SK-N-SH (cell line): ENCODE measurements around the gene STH. TPM values are rescaled to one million over a fixed set of nuclear protein-coding genes. Genes with fewer than 3 reads are reported as not detected.

Experiments
- CTCF ChIA-PET: fragments of 300-600, 350-600 bp; formaldehyde crosslinking; extraction: SDS; loops from one replicate; lab custom pipeline; 2021; lab: Yijun Ruan, JAX
- POLR2A ChIA-PET: fragments of 350-600 bp; sonication (Branson Sonifier 250); formaldehyde crosslinking; extraction: SDS; loops from one replicate; lab custom pipeline; 2020; ENCODE audit warnings: antibody characterized with exemption, inconsistent platforms; lab: Yijun Ruan, JAX
- DNase-seq: peaks from one replicate; pipeline ENCODE4 v3.0.0; 2012
- H2AFZ ChIP-seq: fragments of 200-600 bp; sonication (generic); 2 replicates; pipeline ENCODE4 v1.8.1; 2016; ENCODE audit warnings: antibody characterized with exemption, mild to moderate bottlenecking, low read depth
- H3F3A ChIP-seq: fragments of 200-600 bp; sonication (generic); replicated peaks from 2 replicates; pipeline ENCODE3; 2016; ENCODE audit warnings: antibody characterized with exemption, mild to moderate bottlenecking; ENCODE audit not compliant: insufficient read depth
- H3K27ac ChIP-seq, 2 experiments: fragments of 200-500 bp in 1 of 2; fragments of 200-600 bp in 1 of 2; sonication (Bioruptor generic) in 1 of 2; sonication (generic), shearing (Covaris generic) in 1 of 2; 2 replicates each; pipeline versions ENCODE4 v1.5.1 to v1.6.1; 2014 to 2016; ENCODE audit warnings: low read depth in 2 of 2, inconsistent platforms in 1 of 2, low read length in 1 of 2, mild to moderate bottlenecking in 1 of 2, mixed read lengths in 1 of 2
- H3K27me3 ChIP-seq: fragments of 200-600 bp; sonication (generic), shearing (Covaris generic); 2 replicates; pipeline ENCODE4 v1.6.1; 2016; ENCODE audit warnings: mixed run types; ENCODE audit not compliant: insufficient read depth
- H3K36me3 ChIP-seq, 2 experiments: fragments of 200-500 bp in 1 of 2; fragments of 200-600 bp in 1 of 2; sonication (Bioruptor generic) in 1 of 2; sonication (generic) in 1 of 2; replicated peaks in 1 of 2; 2 replicates each; pipeline versions ENCODE3 to v1.5.1; 2014 to 2016; ENCODE audit warnings: low read length in 1 of 2, mild to moderate bottlenecking in 1 of 2; ENCODE audit not compliant: insufficient read depth in 2 of 2, control insufficient read depth in 1 of 2
- H3K4me1 ChIP-seq, 2 experiments: fragments of 200-500 bp in 1 of 2; fragments of 200-600 bp in 1 of 2; sonication (Bioruptor generic) in 1 of 2; sonication (generic), shearing (Covaris generic) in 1 of 2; 2 replicates each; pipeline versions ENCODE4 v1.5.1 to v1.6.1; 2014 to 2016; ENCODE audit warnings: low read depth in 1 of 2, low read length in 1 of 2, mixed run types in 1 of 2; ENCODE audit not compliant: insufficient read depth in 2 of 2, control insufficient read depth in 1 of 2
- H3K4me2 ChIP-seq: fragments of 200-600 bp; sonication (generic), shearing (Covaris generic); 2 replicates; pipeline ENCODE4 v1.6.1; 2017; ENCODE audit warnings: mixed run types
- H3K4me3 ChIP-seq, 2 experiments: fragments of 200-500 bp in 1 of 2; fragments of 200-600 bp in 1 of 2; sonication (Bioruptor generic) in 1 of 2; sonication (generic), shearing (Covaris generic) in 1 of 2; 2 replicates each; pipeline versions ENCODE4 v1.5.1 to v1.8.1; 2014 to 2016; ENCODE audit warnings: low read depth in 2 of 2, inconsistent platforms in 1 of 2, low read length in 1 of 2, mild to moderate bottlenecking in 1 of 2, mixed read lengths in 1 of 2, moderate library complexity in 1 of 2
- H3K79me2 ChIP-seq: fragments of 200-600 bp; sonication (generic); 2 replicates; pipeline ENCODE4 v1.8.1; 2017; ENCODE audit warnings: mild to moderate bottlenecking; ENCODE audit not compliant: insufficient read depth
- H3K9ac ChIP-seq: fragments of 200-600 bp; sonication (generic); 2 replicates; pipeline ENCODE4 v1.6.1; 2017; ENCODE audit warnings: mixed run types
- H3K9me2 ChIP-seq: fragments of 200-600 bp; sonication (generic); 2 replicates; pipeline ENCODE4 v1.6.1; 2017; ENCODE audit warnings: mixed run types
- H3K9me3 ChIP-seq: fragments of 200-600 bp; sonication (generic); 2 replicates; pipeline ENCODE4 v1.6.1; 2017; ENCODE audit warnings: mixed run types, mild to moderate bottlenecking, moderate library complexity
- H4K20me1 ChIP-seq: fragments of 200-600 bp; sonication (generic); 2 replicates; pipeline ENCODE4 v1.6.1; 2017; ENCODE audit warnings: mild to moderate bottlenecking, mixed run types; ENCODE audit not compliant: insufficient read depth
- CHD2 ChIP-seq: fragments of 150-350 bp; IDR thresholded peaks from 2 replicates; pipeline ENCODE4 v1.6.1; 2018; ENCODE audit warnings: low read length; ENCODE audit not compliant: partially characterized antibody
- CTCF ChIP-seq: fragments of 200-600 bp; sonication (generic); IDR thresholded peaks from 2 replicates; pipeline ENCODE4 v1.6.1; 2017; ENCODE audit warnings: antibody characterized with exemption, mild to moderate bottlenecking, moderate library complexity
- ELF1 ChIP-seq: IDR thresholded peaks from 2 replicates; pipeline ENCODE4 v1.4.0; 2012
- EZH2phosphoT487 ChIP-seq: fragments of 200-600 bp; sonication (generic); IDR thresholded peaks from 2 replicates; pipeline ENCODE4 v1.6.1; 2017; ENCODE audit warnings: low read depth, mixed run types, mild to moderate bottlenecking, antibody characterized with exemption, moderate library complexity, borderline replicate concordance
- FOSL2 ChIP-seq: IDR thresholded peaks from 2 replicates; pipeline ENCODE4 v1.4.0; 2012; ENCODE audit warnings: low read depth, mild to moderate bottlenecking, moderate library complexity, borderline replicate concordance
- FOXJ3 ChIP-seq: sonication (generic); formaldehyde crosslinking; IDR thresholded peaks from 2 replicates; pipeline ENCODE4 v1.5.1; 2020; ENCODE audit warnings: mild to moderate bottlenecking, missing genetic modification reagents
- FOXM1 ChIP-seq: IDR thresholded peaks from 2 replicates; pipeline ENCODE4 v1.4.0; 2012; ENCODE audit warnings: low read depth, mild to moderate bottlenecking
- IRF3 ChIP-seq: fragments of 150-350 bp; IDR thresholded peaks from 2 replicates; pipeline ENCODE4 v1.6.1; 2016; ENCODE audit warnings: mild to moderate bottlenecking, low read depth, low read length
- JUND ChIP-seq: IDR thresholded peaks from 2 replicates; pipeline ENCODE4 v1.4.0; 2012
- MEF2A ChIP-seq: IDR thresholded peaks from 2 replicates; pipeline ENCODE4 v1.4.0; 2012; ENCODE audit warnings: low read depth, borderline replicate concordance
- MXI1 ChIP-seq: IDR thresholded peaks from 2 replicates; pipeline ENCODE4 v1.6.1; 2012; ENCODE audit warnings: mild to moderate bottlenecking, low read depth, low read length, improper control_type of control experiment
- NFIC ChIP-seq: IDR thresholded peaks from 2 replicates; pipeline ENCODE4 v1.4.0; 2012; ENCODE audit warnings: borderline replicate concordance
- POLR2AphosphoS5 ChIP-seq: IDR thresholded peaks from 2 replicates; pipeline ENCODE4 v1.6.1; 2012; ENCODE audit warnings: low read depth, low read length
- RAD21 ChIP-seq: IDR thresholded peaks from 2 replicates; pipeline ENCODE4 v1.6.1; 2012; ENCODE audit warnings: mild to moderate bottlenecking, low read length
- RCOR1 ChIP-seq: fragments of 150-350 bp; IDR thresholded peaks from 2 replicates; pipeline ENCODE4 v1.6.1; 2017; ENCODE audit warnings: antibody characterized with exemption, low read length
- RFX5 ChIP-seq: IDR thresholded peaks from 2 replicates; pipeline ENCODE4 v1.6.1; 2012; ENCODE audit warnings: mild to moderate bottlenecking, improper control_type of control experiment, low read length
- RXRA ChIP-seq: IDR thresholded peaks from 2 replicates; pipeline ENCODE4 v1.4.0; 2012; ENCODE audit warnings: low read depth, mild to moderate bottlenecking, borderline replicate concordance
- SMC3 ChIP-seq: IDR thresholded peaks from 2 replicates; pipeline ENCODE4 v1.6.1; 2012; ENCODE audit warnings: low read depth, low read length, improper control_type of control experiment
- TAF1 ChIP-seq: IDR thresholded peaks from 2 replicates; pipeline ENCODE4 v1.6.1; 2012; ENCODE audit warnings: low read depth, mild to moderate bottlenecking, low read length, moderate library complexity, borderline replicate concordance
- TCF12 ChIP-seq: IDR thresholded peaks from 2 replicates; pipeline ENCODE4 v1.4.0; 2012
- TEAD4 ChIP-seq: IDR thresholded peaks from 2 replicates; pipeline ENCODE4 v1.4.0; 2012; ENCODE audit warnings: mild to moderate bottlenecking, borderline replicate concordance; ENCODE audit not compliant: insufficient read depth
- YY1 ChIP-seq: IDR thresholded peaks from 2 replicates; pipeline ENCODE4 v1.4.0; 2012; ENCODE audit warnings: low read depth, mild to moderate bottlenecking
- WGBS: methylation state at CpG from one replicate; pipeline ENCODE4 v1.1.6; 2017; ENCODE audit warnings: low lambda C conversion rate; 5-methylcytosine and 5-hydroxymethylcytosine counted together
- polyA plus RNA-seq, 3 experiments: library from polyadenylated mRNA; depleted of rRNA; stranded (reverse); fragments of >200 nt; gene quantifications; 2 replicates each; pipeline ENCODE4 v1.2.3, GENCODE V29; 2012
- TF ChIP-seq, protein P1 (sequence below): IDR thresholded peaks from 2 replicates; pipeline ENCODE4 v1.4.0; 2012; ENCODE audit warnings: low read depth, borderline replicate concordance
- TF ChIP-seq, protein P2 (sequence below): fragments of 150-350 bp; IDR thresholded peaks from 2 replicates; pipeline ENCODE4 v1.6.1; 2017; ENCODE audit warnings: antibody characterized with exemption, low read length, low read depth, borderline replicate concordance
- TF ChIP-seq, protein P3 (sequence below): IDR thresholded peaks from 2 replicates; pipeline ENCODE4 v1.4.0; 2012; ENCODE audit warnings: low read depth
- TF ChIP-seq, protein P4 (sequence below): IDR thresholded peaks from 2 replicates; pipeline ENCODE4; 2012

The STH gene
- polyA plus RNA-seq, 1 of the 3 experiments (the other 2 are of a cell fraction) = not detected

GRCh38 chr17:46044286-46044928 lies 45.4 kb downstream of the STH start:
- H3K27me3 ChIP-seq = no peaks in the 10 kb centered on the region
- POLR2A ChIA-PET = interaction anchor here (1.1 kb wide), 1 partner anchor 149 kb away, joined by 5 read pairs; the partner anchor contains the start of gene KANSL1
- 54% methylated on average over 5 of the region's 5 CpGs for WGBS
- peak overlapping the region; percentile 2 to 9; a peak in 1 of 4 replicates for H3K27ac ChIP-seq
- peaks cover 40% of the 10 kb centered on the region for H3K79me2 ChIP-seq
- H3K4me2 ChIP-seq = no peak overlapping the region
- H4K20me1 ChIP-seq = 0 out of 2 replicates have a peak, but pooled peaks cover 8% of the 10 kb centered on the region
- no peak overlapping the region for H3K9ac ChIP-seq
- no peaks in the 10 kb centered on the region for H3K9me3 ChIP-seq
- no peak overlapping the region for H3K4me3 ChIP-seq
- DNase-seq = peak; percentile 70
- H3K36me3 ChIP-seq = peaks cover 69 to 76% of the 10 kb centered on the region in 2 experiments
- H3K9me2 ChIP-seq = no peaks in the 10 kb centered on the region
- H3F3A ChIP-seq = peaks cover 18% of the 10 kb centered on the region
- H3K4me1 ChIP-seq = peaks cover 4 to 10% of the 10 kb centered on the region in 2 experiments; a peak in 3 of 4 replicates
- H2AFZ ChIP-seq = no peak overlapping the region
- CTCF ChIA-PET = interaction anchor here (0.6 to 4.7 kb wide), 65 partner anchors 9 to 470 kb away, joined by 3 to 58 read pairs (median 4); partner anchors contain the start of gene KANSL1
- TF ChIP-seq CHD2 (peak; percentile 55), NFIC (peak; percentile 43; the same call in 1 of the 2 replicates), YY1 (peak; percentile 65; the same call in 1 of the 2 replicates), CTCF (peak; percentile 99), TAF1 (no peak), FOXJ3 (CRISPR knock-in tag) (no peak), EZH2phosphoT487 (no peak), IRF3 (no peak), ELF1 (no peak), POLR2AphosphoS5 (no peak), MEF2A (no peak), JUND (no peak), RFX5 (peak; percentile 15; the same call in 1 of the 2 replicates), RCOR1 (0 out of 2 replicates have a peak, but pooled peaks have one; percentile 42), FOXM1 (no peak), TEAD4 (no peak), MXI1 (peak; percentile 48; the same call in 1 of the 2 replicates), RAD21 (peak; percentile 83), FOSL2 (no peak), RXRA (no peak), SMC3 (peak; percentile 86), TCF12 (no peak)
- TF ChIP-seq, protein P1, sequence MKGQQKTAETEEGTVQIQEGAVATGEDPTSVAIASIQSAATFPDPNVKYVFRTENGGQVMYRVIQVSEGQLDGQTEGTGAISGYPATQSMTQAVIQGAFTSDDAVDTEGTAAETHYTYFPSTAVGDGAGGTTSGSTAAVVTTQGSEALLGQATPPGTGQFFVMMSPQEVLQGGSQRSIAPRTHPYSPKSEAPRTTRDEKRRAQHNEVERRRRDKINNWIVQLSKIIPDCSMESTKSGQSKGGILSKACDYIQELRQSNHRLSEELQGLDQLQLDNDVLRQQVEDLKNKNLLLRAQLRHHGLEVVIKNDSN = no peak
- TF ChIP-seq, protein P2, sequence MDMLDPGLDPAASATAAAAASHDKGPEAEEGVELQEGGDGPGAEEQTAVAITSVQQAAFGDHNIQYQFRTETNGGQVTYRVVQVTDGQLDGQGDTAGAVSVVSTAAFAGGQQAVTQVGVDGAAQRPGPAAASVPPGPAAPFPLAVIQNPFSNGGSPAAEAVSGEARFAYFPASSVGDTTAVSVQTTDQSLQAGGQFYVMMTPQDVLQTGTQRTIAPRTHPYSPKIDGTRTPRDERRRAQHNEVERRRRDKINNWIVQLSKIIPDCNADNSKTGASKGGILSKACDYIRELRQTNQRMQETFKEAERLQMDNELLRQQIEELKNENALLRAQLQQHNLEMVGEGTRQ = no peak
- TF ChIP-seq, protein P3, sequence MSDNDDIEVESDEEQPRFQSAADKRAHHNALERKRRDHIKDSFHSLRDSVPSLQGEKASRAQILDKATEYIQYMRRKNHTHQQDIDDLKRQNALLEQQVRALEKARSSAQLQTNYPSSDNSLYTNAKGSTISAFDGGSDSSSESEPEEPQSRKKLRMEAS = no peak
- TF ChIP-seq, protein P4, sequence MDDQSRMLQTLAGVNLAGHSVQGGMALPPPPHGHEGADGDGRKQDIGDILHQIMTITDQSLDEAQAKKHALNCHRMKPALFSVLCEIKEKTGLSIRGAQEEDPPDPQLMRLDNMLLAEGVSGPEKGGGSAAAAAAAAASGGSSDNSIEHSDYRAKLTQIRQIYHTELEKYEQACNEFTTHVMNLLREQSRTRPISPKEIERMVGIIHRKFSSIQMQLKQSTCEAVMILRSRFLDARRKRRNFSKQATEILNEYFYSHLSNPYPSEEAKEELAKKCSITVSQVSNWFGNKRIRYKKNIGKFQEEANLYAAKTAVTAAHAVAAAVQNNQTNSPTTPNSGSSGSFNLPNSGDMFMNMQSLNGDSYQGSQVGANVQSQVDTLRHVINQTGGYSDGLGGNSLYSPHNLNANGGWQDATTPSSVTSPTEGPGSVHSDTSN = no peak
